Heart left ventricle (tissue), 13 donors: ENCODE measurements around the gene MINDY3.

Experiments
- CTCF ChIP-seq, 12 donors: fragments of 200-600 bp; sonication (generic) in 4 of 12; IDR thresholded peaks; one replicate each; pipeline versions ENCODE4 v1.5.0 to v1.8.0; 2018 to 2022; ENCODE audit warnings: antibody characterized with exemption in 12 of 12, mild to moderate bottlenecking in 5 of 12
- POLR2A ChIP-seq, 2 donors: fragments of 450-650 bp; IDR thresholded peaks; one replicate each; pipeline ENCODE4 v1.6.1; 2017; ENCODE audit warnings: antibody characterized with exemption in 2 of 2, mild to moderate bottlenecking in 2 of 2, moderate library complexity in 2 of 2
- donor health status: ischemic (EF 13 %, LVEDD 7.1; RV severe dilation, severe dysfunction).
- donor health status: DM: no; HTN: yes; CAD: no.
- donor health status: DM: no; HTN: no; CAD: no.
- donor health status: ischemic (EF 25% LVEDD 6.9; RV normal size, moderate dysfunction).
- donor health status: ischemic (EF 25% LVEDD 5.7; RV mildly dilated, moderate dysfunction).
- donor health status: ischemic (EF 35%, LVEDD 5.7; RV mildly dilated, moderate dysfunction).
- donor health status: nonischemic (EF 11% LVEDD 7.7; RV severe dilation, severe dysfunction).
- donor health status: DM: yes; HTN: yes; CAD: no.
- donor health status: PGD.
- donor health status: ischemic (EF 29% LVEDD 5.4; RV normal size, mild dysfunction).
- donor health status: nonischemic (EF 23%, LVEDD 6.1; RV moderate dilation, normal function).

GRCh38 chr10:15792777-15793176 is 67.5 kb downstream of the MINDY3 start:
- TF ChIP-seq POLR2A (IDR thresholded peaks at IDR 0.05) (no peak), CTCF (IDR thresholded peaks at IDR 0.05) (no peak)
